HepG2 (cell line): ENCODE data around the gene COA5. TPM values are rescaled to one million over a fixed set of nuclear protein-coding genes. Genes with fewer than 3 reads are reported as not detected.

Experiments
- DNMT1 ChIP-seq: sonication (generic); formaldehyde crosslinking; IDR thresholded peaks from 2 replicates; pipeline ENCODE4 v1.5.1; 2020; ENCODE audit warnings: mild to moderate bottlenecking, missing genetic modification reagents
- ETV5 ChIP-seq: IDR thresholded peaks from 2 replicates; pipeline ENCODE4 v1.6.1; 2018; ENCODE audit warnings: missing biosample characterization, missing genetic modification reagents, inconsistent platforms, borderline replicate concordance
- HNRNPH1 ChIP-seq: fragments of 200-400 bp; formaldehyde crosslinking; optimal IDR thresholded peaks from 2 replicates; pipeline ENCODE3; 2017; ENCODE audit warnings: mild to moderate bottlenecking, low read depth, low read length
- KAT2B ChIP-seq: fragments of 150-350 bp; IDR thresholded peaks from 2 replicates; pipeline ENCODE4 v1.6.1; 2014; ENCODE audit warnings: low read depth, low read length, borderline replicate concordance
- KDM5B ChIP-seq: sonication (generic); formaldehyde crosslinking; IDR thresholded peaks from 2 replicates; pipeline ENCODE4 v1.4.0; 2020; ENCODE audit warnings: missing genetic modification reagents, mild to moderate bottlenecking, borderline replicate concordance
- MTA1 ChIP-seq: sonication (generic); formaldehyde crosslinking; IDR thresholded peaks from 2 replicates; pipeline ENCODE4 v1.4.0; 2020; ENCODE audit warnings: missing genetic modification reagents, mild to moderate bottlenecking, borderline replicate concordance
- MYNN ChIP-seq: sonication (generic); formaldehyde crosslinking; IDR thresholded peaks from 2 replicates; pipeline ENCODE4 v1.4.0; 2020; ENCODE audit warnings: mild to moderate bottlenecking, low read depth, missing genetic modification reagents
- NR2F2 ChIP-seq: IDR thresholded peaks from 2 replicates; pipeline ENCODE4 v1.6.1; 2012; ENCODE audit warnings: low read depth, inconsistent platforms, borderline replicate concordance
- PLRG1 ChIP-seq: fragments of 450-650 bp; conservative IDR thresholded peaks from 2 replicates; pipeline ENCODE4 v1.6.1; 2016
- RORA ChIP-seq: sonication (generic); formaldehyde crosslinking; IDR thresholded peaks from 2 replicates; pipeline ENCODE4 v1.5.0; 2020; ENCODE audit warnings: mild to moderate bottlenecking, missing genetic modification reagents, moderate library complexity
- TGIF2 ChIP-seq: IDR thresholded peaks from 2 replicates; pipeline ENCODE4 v1.6.1; 2016; ENCODE audit warnings: control low read depth, missing compliant biosample characterization
- ZNF180 ChIP-seq: sonication (generic); formaldehyde crosslinking; IDR thresholded peaks from 2 replicates; pipeline ENCODE4 v1.4.0; 2020; ENCODE audit warnings: low read depth, missing genetic modification reagents, borderline replicate concordance
- ZNF263 ChIP-seq: sonication (generic); formaldehyde crosslinking; IDR thresholded peaks from 2 replicates; pipeline ENCODE4 v1.4.0; 2020; ENCODE audit warnings: missing genetic modification reagents
- ZNF274 ChIP-seq: sonication (generic); formaldehyde crosslinking; IDR thresholded peaks from 2 replicates; pipeline ENCODE4 v1.5.1; 2020; ENCODE audit warnings: mild to moderate bottlenecking, missing genetic modification reagents
- ZNF556 ChIP-seq: sonication (generic); formaldehyde crosslinking; IDR thresholded peaks from 2 replicates; pipeline ENCODE4 v1.4.0; 2020; ENCODE audit warnings: mild to moderate bottlenecking, missing genetic modification reagents, borderline replicate concordance
- ZNF564 ChIP-seq: sonication (generic); formaldehyde crosslinking; IDR thresholded peaks from 2 replicates; pipeline ENCODE4 v1.8.1; 2023; ENCODE audit warnings: mild to moderate bottlenecking, missing genetic modification reagents
- ZNF775 ChIP-seq: sonication (generic); formaldehyde crosslinking; IDR thresholded peaks from 2 replicates; pipeline ENCODE4 v1.4.0; 2020; ENCODE audit warnings: missing genetic modification reagents, mild to moderate bottlenecking, moderate library complexity, borderline replicate concordance
- ZZZ3 ChIP-seq: sonication (generic); formaldehyde crosslinking; IDR thresholded peaks from 2 replicates; pipeline ENCODE4 v1.4.0; 2020; ENCODE audit warnings: missing genetic modification reagents, mild to moderate bottlenecking, borderline replicate concordance
- polyA plus RNA-seq, 8 experiments: library from polyadenylated mRNA; depleted of rRNA in 3 of 8; stranded (reverse) in 7 of 8; unstranded in 1 of 8; fragments of >200 nt; fragmentation: Illumina TruSeq in 4 of 8; extraction: Trizol in 4 of 8; gene quantifications; 2 replicates each; pipeline versions ENCODE4 v1.2.1 to v1.2.3, GENCODE V29; 2011 to 2016; ENCODE audit warnings: low read depth in 4 of 8, missing spikeins in 1 of 8, mixed read lengths in 1 of 8; ENCODE audit not compliant: insufficient read depth in 1 of 8
- total RNA-seq, 5 experiments: library from RNA; depleted of rRNA; stranded (reverse); fragments of >200 nt; fragmentation: Illumina TruSeq; extraction: Trizol; gene quantifications; 2 replicates each; pipeline ENCODE4 v1.2.3, GENCODE V29; 2016; ENCODE audit warnings: low read depth in 1 of 5
- TF ChIP-seq, protein P1 (sequence below): fragments of 450-650 bp; IDR thresholded peaks from 2 replicates; pipeline ENCODE4 v1.6.1; 2017
- TF ChIP-seq, protein P2 (sequence below): sonication (generic); formaldehyde crosslinking; IDR thresholded peaks from 2 replicates; pipeline ENCODE4 v1.5.0; 2020; ENCODE audit warnings: mild to moderate bottlenecking, missing genetic modification reagents
- TF ChIP-seq, protein P3 (sequence below): sonication (generic); formaldehyde crosslinking; IDR thresholded peaks from 2 replicates; pipeline ENCODE4 v1.8.0; 2022; ENCODE audit warnings: missing genetic modification reagents, mild to moderate bottlenecking, borderline replicate concordance
- TF ChIP-seq, protein P4 (sequence below): sonication (generic); formaldehyde crosslinking; IDR thresholded peaks from 2 replicates; pipeline ENCODE4 v1.5.0; 2020; ENCODE audit warnings: missing genetic modification reagents
- TF ChIP-seq, protein P5 (sequence below): sonication (generic); formaldehyde crosslinking; IDR thresholded peaks from 2 replicates; pipeline ENCODE4 v1.8.0; 2023; ENCODE audit warnings: mild to moderate bottlenecking, missing genetic modification reagents

COA5 gene
- total and polyA plus RNA-seq, 2 of the 13 experiments (the other 11 are each of a cell fraction or from before 2014, with no cell fraction given): 43.6 to 64.5 TPM

DNA sequence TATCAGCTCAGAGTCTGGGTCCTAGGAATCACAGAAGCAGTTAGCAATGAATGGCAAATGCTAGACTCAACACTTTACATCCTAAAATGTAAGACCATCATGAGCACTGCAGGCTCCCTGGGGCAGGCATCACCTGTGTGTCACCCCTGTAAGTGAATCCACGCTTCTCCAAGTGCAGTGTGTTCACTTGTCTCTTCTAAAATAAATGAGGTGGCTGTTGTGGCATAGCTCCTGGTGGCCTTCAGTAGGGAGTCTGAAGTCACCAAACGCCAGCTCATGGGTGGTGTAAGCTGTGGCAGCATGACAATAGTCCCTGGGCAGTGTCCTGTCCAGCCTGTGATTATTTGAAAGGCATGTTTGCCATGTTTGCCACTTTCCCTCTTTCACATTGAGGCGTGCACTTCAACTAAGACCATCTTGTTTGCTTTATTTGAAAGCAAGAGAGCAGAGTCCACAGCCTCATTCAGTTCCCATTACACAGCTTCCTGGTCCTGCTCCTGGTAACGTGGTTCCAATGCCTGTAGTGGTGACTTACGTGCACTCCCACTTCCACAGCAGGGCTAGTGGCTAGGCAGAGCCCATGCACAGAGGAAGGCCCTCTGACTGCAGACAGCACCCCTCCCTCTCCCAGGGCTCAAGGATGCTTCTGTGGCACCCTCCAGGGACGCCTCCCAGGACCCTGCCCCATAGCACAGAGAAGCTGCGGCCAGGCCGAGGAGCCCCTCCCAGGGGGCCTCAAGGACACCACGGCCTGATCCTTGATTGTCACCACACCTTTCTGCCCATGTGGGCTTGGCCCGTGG, 24.3 kb downstream of the COA5 start (continued):
- TF ChIP-seq, protein P1, sequence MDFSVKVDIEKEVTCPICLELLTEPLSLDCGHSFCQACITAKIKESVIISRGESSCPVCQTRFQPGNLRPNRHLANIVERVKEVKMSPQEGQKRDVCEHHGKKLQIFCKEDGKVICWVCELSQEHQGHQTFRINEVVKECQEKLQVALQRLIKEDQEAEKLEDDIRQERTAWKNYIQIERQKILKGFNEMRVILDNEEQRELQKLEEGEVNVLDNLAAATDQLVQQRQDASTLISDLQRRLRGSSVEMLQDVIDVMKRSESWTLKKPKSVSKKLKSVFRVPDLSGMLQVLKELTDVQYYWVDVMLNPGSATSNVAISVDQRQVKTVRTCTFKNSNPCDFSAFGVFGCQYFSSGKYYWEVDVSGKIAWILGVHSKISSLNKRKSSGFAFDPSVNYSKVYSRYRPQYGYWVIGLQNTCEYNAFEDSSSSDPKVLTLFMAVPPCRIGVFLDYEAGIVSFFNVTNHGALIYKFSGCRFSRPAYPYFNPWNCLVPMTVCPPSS: no peak
- TF ChIP-seq, protein P2, sequence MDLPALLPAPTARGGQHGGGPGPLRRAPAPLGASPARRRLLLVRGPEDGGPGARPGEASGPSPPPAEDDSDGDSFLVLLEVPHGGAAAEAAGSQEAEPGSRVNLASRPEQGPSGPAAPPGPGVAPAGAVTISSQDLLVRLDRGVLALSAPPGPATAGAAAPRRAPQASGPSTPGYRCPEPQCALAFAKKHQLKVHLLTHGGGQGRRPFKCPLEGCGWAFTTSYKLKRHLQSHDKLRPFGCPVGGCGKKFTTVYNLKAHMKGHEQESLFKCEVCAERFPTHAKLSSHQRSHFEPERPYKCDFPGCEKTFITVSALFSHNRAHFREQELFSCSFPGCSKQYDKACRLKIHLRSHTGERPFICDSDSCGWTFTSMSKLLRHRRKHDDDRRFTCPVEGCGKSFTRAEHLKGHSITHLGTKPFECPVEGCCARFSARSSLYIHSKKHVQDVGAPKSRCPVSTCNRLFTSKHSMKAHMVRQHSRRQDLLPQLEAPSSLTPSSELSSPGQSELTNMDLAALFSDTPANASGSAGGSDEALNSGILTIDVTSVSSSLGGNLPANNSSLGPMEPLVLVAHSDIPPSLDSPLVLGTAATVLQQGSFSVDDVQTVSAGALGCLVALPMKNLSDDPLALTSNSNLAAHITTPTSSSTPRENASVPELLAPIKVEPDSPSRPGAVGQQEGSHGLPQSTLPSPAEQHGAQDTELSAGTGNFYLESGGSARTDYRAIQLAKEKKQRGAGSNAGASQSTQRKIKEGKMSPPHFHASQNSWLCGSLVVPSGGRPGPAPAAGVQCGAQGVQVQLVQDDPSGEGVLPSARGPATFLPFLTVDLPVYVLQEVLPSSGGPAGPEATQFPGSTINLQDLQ (CRISPR knock-in tag): no peak
- TF ChIP-seq MYNN (CRISPR knock-in tag) (no peak), ZNF556 (CRISPR knock-in tag) (peak; percentile 72; the same call in 1 of the 2 replicates), ZZZ3 (CRISPR knock-in tag) (no peak), PLRG1 (no peak), ETV5 (CRISPR knock-in tag) (peak; percentile 57), NR2F2 (no peak; the same call in 1 of the 2 replicates), RORA (no peak), MTA1 (CRISPR knock-in tag) (peak; percentile 53; the same call in 1 of the 2 replicates), DNMT1 (CRISPR knock-in tag) (0 out of 2 replicates have a peak, but pooled peaks have one; percentile 65), ZNF564 (CRISPR knock-in tag) (peak; percentile 84; the same call in 1 of the 2 replicates), KAT2B (no peak), ZNF274 (peak; percentile 49; the same call in 1 of the 2 replicates), HNRNPH1 (no peak), KDM5B (CRISPR knock-in tag) (peak; percentile 83), ZNF263 (no peak), ZNF775 (no peak), ZNF180 (CRISPR knock-in tag) (no peak), TGIF2 (peak; percentile 95; the same call in 1 of the 2 replicates)
- TF ChIP-seq, protein P3, sequence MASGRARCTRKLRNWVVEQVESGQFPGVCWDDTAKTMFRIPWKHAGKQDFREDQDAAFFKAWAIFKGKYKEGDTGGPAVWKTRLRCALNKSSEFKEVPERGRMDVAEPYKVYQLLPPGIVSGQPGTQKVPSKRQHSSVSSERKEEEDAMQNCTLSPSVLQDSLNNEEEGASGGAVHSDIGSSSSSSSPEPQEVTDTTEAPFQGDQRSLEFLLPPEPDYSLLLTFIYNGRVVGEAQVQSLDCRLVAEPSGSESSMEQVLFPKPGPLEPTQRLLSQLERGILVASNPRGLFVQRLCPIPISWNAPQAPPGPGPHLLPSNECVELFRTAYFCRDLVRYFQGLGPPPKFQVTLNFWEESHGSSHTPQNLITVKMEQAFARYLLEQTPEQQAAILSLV (CRISPR knock-in tag): peak; percentile 74; the same call in 1 of the 2 replicates
- TF ChIP-seq, protein P4, sequence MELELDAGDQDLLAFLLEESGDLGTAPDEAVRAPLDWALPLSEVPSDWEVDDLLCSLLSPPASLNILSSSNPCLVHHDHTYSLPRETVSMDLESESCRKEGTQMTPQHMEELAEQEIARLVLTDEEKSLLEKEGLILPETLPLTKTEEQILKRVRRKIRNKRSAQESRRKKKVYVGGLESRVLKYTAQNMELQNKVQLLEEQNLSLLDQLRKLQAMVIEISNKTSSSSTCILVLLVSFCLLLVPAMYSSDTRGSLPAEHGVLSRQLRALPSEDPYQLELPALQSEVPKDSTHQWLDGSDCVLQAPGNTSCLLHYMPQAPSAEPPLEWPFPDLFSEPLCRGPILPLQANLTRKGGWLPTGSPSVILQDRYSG (CRISPR knock-in tag): no peak
- TF ChIP-seq, protein P5, sequence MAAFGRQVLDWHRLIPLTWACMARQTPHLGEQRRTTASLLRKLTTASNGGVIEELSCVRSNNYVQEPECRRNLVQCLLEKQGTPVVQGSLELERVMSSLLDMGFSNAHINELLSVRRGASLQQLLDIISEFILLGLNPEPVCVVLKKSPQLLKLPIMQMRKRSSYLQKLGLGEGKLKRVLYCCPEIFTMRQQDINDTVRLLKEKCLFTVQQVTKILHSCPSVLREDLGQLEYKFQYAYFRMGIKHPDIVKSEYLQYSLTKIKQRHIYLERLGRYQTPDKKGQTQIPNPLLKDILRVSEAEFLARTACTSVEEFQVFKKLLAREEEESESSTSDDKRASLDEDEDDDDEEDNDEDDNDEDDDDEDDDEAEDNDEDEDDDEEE (CRISPR knock-in tag): 0 out of 2 replicates have a peak, but pooled peaks have one; percentile 80
